Cortex of kidney (tissue), 1 donor: ENCODE measurements around the gene KMT2C.
"Not testable (repeated sequence)": the region's sequence is repeated elsewhere in the genome, so short reads cannot be mapped to it uniquely, and the experiment has no call there.

Source experiments
- DNase-seq: peaks from one replicate; lab custom pipeline; 2025; lab: John Stamatoyannopoulos, UW

KMT2C gene

DNA sequence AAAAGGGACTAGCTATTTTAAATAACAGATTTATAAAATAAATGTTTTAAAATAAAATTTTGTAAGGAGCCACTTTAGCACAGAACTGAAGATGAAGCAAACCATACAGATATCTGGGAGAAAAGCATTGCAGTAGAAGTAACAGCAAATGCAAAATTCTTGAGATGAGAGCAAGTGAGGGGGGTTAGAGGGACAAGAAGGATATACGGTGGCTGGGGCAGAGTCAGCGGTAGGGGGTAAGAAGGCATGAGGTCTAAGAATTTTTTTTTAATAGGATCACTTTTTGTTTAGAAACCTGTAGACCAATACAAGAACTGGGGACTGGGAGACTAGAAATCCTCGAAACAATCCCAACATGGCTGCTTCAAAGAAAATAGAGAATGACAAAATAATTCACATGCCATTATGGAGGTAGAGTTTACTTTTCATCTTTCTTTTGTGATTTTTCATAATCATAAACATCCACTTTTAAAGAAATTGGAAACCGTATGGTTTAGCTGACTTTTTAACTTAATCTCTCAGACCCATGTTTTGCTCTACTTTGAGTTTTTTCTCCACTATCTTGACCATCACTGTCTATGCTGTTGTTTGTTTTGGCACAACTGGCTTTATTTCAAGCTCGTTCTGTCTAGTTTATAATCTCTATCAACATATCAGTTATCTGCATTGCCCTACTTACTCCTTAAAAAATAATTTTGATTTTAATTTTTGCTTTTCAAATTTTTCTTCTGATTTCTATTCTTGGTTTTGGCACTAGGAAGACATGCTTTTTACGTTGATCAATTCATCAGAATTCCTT, 73.5 kb downstream of the KMT2C start:
- DNase-seq: no peak

DNA sequence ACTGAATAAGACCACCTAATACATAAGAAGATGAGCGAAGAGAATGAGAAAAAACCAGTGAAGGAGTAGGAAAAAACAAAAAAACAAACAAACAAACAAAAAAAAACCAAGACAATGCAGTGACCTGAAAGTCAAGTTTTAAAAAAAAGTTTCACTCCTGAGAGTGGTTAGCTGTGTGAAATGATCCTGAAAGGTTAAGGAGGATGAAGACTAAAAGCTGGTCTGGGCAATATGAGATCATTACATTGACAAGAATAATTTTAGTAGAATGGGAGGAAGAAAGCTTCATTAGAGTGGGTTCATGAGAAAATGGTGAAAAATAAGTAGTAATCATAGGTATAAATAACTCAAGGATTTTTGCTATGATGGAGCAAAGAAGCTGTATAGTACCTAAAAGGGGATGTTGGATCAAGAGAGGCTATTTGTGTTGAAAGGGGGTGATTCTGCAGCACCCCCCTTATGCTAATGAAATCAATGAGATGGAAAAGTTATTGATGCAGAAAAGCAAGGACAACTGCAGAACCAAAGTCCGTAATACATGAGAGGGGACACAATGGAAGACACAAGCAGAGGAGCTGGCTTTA, 80.2 kb downstream of the KMT2C start:
- no peak for DNase-seq

DNA sequence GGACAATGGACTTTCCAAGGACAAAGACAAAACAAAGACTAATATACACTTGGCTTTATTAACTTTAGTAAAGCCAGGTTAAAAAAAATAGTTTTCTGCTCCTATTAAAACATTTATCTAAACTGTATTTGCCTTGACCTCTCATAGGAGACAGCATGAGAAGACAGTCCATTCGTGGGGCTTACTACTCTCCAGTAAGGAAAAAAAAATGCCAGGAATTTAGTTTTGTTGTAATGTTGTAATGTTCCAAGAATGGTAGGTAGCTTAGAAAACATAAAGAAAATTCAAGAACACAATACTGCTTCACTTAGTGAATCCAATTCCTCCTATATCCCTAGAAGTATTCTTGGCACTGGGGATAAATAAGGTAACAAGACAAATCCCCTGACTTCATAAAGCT, 81.7 kb downstream of the KMT2C start:
- no peak for DNase-seq

DNA sequence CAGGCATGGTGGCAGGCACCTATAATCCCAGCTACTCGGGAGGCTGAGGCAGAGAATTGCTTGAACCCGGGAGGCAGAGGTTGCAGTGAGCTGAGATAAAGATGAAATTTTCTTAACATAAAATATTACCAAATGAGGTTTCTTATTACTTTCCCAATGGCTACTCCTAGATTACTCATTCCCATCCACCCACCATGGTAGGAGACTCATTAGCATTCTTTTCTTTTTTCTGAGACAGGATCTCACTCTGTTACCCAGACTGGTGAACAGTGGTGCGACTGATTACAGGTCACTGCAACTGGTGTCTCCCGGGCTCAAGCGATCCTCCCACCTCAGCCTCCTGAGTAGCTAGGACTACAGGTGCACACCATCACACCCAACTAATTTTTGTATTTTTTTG, 82.5 kb downstream of the KMT2C start:
- not testable (repeated sequence) for DNase-seq

DNA sequence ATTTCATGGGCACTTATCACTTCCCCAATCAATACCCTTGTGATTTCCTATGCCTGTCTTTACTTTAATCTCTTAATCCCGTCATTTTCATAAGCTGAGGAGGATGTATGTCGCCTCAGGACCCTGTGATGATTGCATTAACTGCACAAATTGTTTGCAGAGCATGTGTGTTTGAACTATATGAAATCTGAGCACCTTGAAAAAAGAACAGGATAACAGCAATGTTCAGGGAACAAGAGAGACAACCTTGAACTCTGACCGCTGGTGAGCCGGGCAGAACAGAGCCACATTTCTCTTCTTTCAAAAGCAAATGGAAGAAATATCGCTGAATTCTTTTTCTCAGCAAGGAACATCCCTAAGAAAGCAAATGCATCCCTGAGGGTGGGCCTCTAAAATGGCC, 84.1 kb downstream of the KMT2C start:
- not testable (repeated sequence) for DNase-seq

GRCh38 chr7:152351168-152351567, 84.6 kb downstream of the KMT2C start:
- no peak for DNase-seq

DNA sequence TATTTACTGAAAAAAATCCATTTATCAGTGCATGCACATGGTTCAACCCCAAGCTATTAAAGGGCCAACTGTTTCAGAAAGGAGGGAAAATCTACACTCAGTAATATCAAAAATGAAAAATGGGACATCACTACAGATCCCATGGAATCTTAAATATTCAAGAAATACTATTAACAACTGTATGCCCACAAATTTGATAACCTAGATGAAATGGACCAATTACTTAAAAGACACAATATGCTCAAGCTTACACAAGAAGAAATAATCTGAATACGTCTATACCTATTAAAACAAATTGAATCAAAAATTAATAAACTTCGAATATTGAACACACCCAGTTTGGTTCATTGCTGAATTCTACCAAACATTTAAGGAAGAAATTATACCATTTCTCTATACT, 87.9 kb downstream of the KMT2C start:
- no peak for DNase-seq

GRCh38 chr7:152344253-152344652, 91.5 kb downstream of the KMT2C start:
- no peak for DNase-seq

GRCh38 chr7:152342796-152343195, 93.0 kb downstream of the KMT2C start:
- DNase-seq: no peak

DNA sequence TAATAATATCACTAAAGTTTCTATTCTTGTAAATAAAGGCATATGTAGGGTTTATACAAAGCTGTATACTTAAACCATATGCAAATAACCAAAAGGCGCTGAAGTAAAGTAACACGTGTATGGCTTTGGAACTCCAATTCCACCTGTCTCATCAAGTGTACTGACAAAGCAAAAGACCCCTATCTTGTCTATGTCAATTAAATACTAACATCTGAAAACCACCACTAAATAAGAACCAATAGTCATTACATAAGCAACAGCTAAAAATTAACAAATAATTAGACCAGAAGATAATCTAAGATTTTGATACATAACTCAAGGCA, 93.9 kb downstream of the KMT2C start:
- DNase-seq: no peak

- DNase-seq: no peak
These were observed 94.5 kb downstream of the KMT2C start for GRCh38 chr7:152341039-152341913.

GRCh38 chr7:152340161-152340560, 95.6 kb downstream of the KMT2C start:
- DNase-seq: no peak

DNA sequence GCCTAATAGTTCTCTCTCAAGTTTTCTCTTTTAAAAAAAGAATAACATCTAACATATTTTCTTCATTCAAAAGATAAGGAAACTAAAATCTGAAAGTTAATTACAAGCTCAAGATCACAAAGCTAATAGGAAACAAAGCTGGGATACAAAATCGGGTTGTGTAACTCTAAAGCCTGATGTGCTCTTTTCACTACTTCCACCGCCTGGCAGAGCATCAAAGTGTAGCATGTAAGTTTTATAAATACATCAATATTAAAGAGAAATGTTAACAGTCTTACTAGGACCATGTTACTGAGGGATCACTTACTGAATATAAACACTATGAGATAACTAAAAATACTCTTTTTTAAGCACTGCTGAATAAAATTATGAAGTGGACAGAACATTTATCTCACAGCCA, 97.2 kb downstream of the KMT2C start:
- DNase-seq: no peak

- DNase-seq: no peak
These were observed 98.9 kb downstream of the KMT2C start for GRCh38 chr7:152336754-152337368.

DNA sequence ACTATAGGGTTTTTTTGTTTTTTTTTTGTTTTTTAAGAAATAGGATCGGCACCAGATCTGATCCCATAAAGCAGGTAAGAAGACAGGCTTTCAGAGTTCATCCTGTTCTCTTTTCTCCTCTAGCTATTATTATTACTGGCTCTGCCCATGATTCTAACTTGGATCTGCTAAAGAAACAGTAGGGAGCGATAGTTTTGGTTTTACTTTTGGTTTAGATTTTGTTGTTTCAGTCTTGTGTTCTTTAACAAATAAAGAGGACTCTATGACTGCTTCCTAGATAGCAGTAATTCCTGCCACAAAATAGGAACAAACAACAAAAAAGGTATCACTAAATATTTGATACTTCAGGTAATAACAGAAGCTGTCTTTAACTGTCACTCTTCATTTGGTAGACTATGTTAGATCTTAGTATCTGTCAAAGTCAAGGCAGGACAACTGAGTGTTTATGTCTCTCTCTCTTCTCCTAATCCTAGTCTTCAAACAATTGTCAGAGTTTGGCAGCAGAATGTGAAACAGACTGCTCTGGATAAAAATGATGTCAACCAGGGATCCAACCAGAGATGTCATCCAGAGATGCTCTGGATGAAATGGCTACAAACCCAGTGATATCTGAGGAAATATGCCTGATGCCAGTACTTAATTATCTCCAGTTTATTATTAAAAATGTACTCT, 99.8 kb downstream of the KMT2C start:
- no peak for DNase-seq

DNA sequence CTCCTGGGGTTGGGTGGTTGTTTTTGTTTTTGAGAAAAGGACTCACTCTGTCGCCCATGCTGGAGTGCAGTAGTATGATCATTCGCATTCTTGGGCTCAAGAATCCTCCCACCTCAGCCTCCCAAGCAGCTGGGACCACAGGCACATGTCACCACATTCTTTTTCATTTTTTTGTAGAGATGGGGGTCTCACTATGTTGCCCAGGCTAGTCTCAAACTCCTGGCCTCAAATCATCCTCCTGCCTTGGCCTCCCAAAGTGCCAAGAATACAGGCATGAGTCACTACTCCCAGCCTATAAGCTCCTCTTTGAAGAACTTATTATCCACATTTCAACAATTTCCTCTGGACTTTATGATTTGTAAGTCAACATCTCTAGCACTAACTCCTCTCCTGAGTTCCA, 102.7 kb downstream of the KMT2C start:
- no peak for DNase-seq

DNA sequence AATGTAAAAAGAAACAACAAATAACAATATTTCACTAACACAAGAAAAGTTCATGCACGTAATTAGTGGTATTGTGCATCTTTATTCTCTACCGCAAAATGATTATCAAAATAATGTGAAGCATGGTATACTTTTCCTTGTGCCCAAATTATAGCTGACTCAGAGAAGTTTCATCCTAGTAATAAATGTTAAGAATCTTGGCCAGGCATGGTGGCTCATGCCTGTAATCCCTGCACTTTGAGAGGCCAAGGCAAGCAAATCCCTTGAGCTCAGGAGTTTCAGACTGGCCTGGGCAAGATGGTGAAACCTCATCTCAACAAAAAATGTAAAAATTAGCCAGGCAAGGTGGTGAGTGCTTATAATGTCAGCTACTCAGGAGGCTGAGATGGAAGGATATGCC, 105.0 kb downstream of the KMT2C start:
- DNase-seq: no peak

DNA sequence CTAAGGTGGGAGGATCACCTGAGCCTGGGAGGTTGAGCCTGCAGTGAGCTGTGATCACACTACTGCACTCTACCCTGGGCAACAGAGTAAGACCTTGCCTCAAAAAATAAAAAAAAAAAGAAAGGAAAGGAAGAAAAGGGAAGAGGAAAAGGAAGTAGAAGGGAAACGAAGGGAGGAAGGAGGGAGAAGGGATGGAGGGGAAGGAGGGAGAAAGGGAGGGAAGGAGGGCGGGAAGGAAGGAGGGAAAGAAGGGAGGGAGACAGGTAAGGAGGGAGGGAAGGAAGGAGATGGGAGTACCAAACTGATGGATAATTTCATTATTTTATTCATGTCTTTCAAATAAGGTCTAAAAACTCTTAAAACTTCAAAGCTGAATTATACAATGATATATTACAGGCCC, 106.3 kb downstream of the KMT2C start:
- DNase-seq: no peak

DNA sequence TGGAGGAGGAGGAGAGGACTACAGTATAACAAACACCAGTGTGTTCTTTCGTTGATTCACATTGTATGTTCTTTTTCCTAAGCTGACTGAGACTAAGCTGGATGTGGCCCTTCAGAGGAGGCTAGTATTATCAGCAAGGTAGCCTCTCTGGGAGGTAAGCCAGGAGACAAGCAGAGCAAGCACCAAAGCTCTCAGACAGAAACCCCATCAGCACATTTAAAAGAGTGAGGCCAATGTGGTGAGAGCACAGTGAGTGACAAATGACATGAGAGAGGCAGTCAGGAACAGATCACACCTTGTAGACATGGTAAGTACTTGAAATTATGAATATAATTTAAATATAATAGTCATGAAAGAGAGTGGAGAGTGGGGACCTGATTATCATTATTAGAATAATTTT, 107.6 kb downstream of the KMT2C start:
- DNase-seq: no peak

- no peak for DNase-seq
These were observed 120.0 kb downstream of the KMT2C start for GRCh38 chr7:152315845-152316244.

DNA sequence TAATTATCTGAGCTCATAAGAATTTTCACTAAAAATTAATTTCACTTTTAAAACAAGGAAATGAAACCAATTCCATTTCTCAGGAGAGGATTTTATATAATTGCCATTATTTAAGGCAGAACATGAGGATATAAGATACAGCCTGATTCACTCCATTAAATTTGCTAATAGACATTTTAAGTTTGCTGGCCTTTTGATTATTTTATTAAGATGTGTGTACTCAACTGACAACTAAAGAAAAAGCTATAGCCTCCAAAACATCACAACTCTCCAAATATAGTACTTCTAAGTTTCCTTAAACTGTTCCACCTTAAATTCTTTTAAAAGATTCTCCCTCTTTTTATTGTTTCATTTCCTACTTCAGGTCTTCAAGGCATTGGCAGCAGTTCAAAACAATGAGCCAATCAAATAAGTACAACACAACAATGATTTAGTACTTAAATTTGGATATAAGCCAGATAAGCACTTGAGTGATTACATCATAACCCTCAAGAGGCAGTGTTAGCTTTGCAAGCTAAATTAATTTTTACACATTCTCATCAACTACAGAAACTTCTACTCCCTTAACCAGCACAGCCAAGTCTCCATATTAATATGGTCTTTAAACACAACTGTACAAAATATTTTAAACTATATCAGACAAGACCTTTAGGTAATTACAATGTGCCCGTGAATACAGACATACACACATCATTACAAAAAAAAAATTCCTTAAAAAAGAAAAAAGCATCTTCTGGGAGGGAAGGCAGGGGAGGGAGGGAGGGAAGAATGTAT, 121.8 kb downstream of the KMT2C start:
- DNase-seq: no peak
